A673 (cell line): ENCODE results near the gene PLA2G6. TPM values are rescaled to one million over a fixed set of nuclear protein-coding genes. Genes with fewer than 3 reads are reported as not detected.

Experiments
- BruUV-seq: library from RNA; stranded (reverse); fragments of 400-500 nt; replicated peaks from 2 replicates; lab custom pipeline; 2021; lab: Mats Ljungman, UMichigan
- CTCF ChIA-PET: fragments of 300-600 bp; sonication (Branson Sonifier 250); formaldehyde crosslinking; loops from one replicate; lab custom pipeline; 2022; ENCODE audit warnings: antibody characterized with exemption; lab: Charles Lee
- POLR2A ChIA-PET: fragments of 300-600 bp; sonication (Branson Sonifier 250); formaldehyde crosslinking; loops from one replicate; lab custom pipeline; 2022; ENCODE audit warnings: antibody characterized with exemption; ENCODE audit not compliant: low non-redundant PET; lab: Charles Lee
- DNase-seq: peaks from one replicate; pipeline ENCODE4 v3.0.0-alpha.2; 2015; ENCODE audit warnings: low spot score
- H3K27ac ChIP-seq: fragments of 200-600 bp; sonication (generic); 2 replicates; pipeline ENCODE4 v1.5.1; 2016; ENCODE audit warnings: mixed run types, low read depth, mild to moderate bottlenecking, mixed read lengths, antibody characterized with exemption, low read length; ENCODE audit not compliant: poor library complexity, severe bottlenecking
- H3K27me3 ChIP-seq: fragments of 200-600 bp; sonication (generic); replicated peaks from 2 replicates; pipeline ENCODE4 v1.6.1; 2017; ENCODE audit warnings: mixed run types, low read depth, mild to moderate bottlenecking, mixed read lengths, antibody characterized with exemption, low read length; ENCODE audit not compliant: insufficient read depth, poor library complexity
- H3K36me3 ChIP-seq: fragments of 200-600 bp; sonication (generic); 2 replicates; pipeline ENCODE4 v1.6.1; 2016; ENCODE audit warnings: mixed run types, mild to moderate bottlenecking, mixed read lengths, antibody characterized with exemption, low read length; ENCODE audit not compliant: insufficient read depth, poor library complexity, severe bottlenecking
- H3K4me1 ChIP-seq: fragments of 200-600 bp; sonication (generic); 2 replicates; pipeline ENCODE4 v1.6.1; 2017; ENCODE audit warnings: mixed run types, mild to moderate bottlenecking, mixed read lengths, antibody characterized with exemption, low read length; ENCODE audit not compliant: insufficient read depth, poor library complexity, severe bottlenecking
- H3K4me3 ChIP-seq: fragments of 200-600 bp; sonication (generic); 2 replicates; pipeline ENCODE4 v1.5.1; 2016; ENCODE audit warnings: low read depth, mixed run types, mild to moderate bottlenecking, mixed read lengths, low read length; ENCODE audit not compliant: poor library complexity, severe bottlenecking
- H3K9me3 ChIP-seq: fragments of 200-600 bp; sonication (generic); 2 replicates; pipeline ENCODE4 v1.6.1; 2016; ENCODE audit warnings: mixed run types, low read depth, mild to moderate bottlenecking, mixed read lengths, antibody characterized with exemption, low read length; ENCODE audit not compliant: poor library complexity, severe bottlenecking
- CTCF ChIP-seq: fragments of 300-800, 200-600 bp; sonication (generic); conservative IDR thresholded peaks from 2 replicates; pipeline ENCODE4 v1.5.1; 2017; ENCODE audit warnings: low read depth, mild to moderate bottlenecking, antibody characterized with exemption, low read length, moderate library complexity, mixed read lengths
- EZH2 ChIP-seq: fragments of 200-600 bp; sonication (generic); IDR thresholded peaks from 2 replicates; pipeline ENCODE4 v1.6.1; 2017; ENCODE audit warnings: borderline replicate concordance, low read depth, mild to moderate bottlenecking, mixed read lengths, antibody characterized with exemption, low read length; ENCODE audit not compliant: poor library complexity, severe bottlenecking
- intact Hi-C: fragments of 100-400 bp; cut with micrococcal nuclease; formaldehyde crosslinking; loops from one replicate; pipeline ENCODE4 v1.10.0; 2022; ENCODE audit not compliant: unreplicated experiment
- total RNA-seq: library from RNA; stranded (reverse); gene quantifications from 2 replicates; pipeline ENCODE4 v1.2.3, GENCODE V29; 2021

The PLA2G6 gene
- total RNA-seq, 1 experiment from 2014 or later: 31.8 TPM

- POLR2A ChIA-PET: no interaction called here
- H3K4me1 ChIP-seq: no peaks in the 10 kb centered on the region
These were observed 7.5 kb upstream of the PLA2G6 start for GRCh38 chr22:38189104-38189503.

GRCh38 chr22:38187413-38188212 is 6.0 kb upstream of the PLA2G6 start:
- no peaks in the 10 kb centered on the region for H3K9me3 ChIP-seq
- H3K27me3 ChIP-seq: no peaks in the 10 kb centered on the region
- H3K4me1 ChIP-seq: no peaks in the 10 kb centered on the region
- H3K36me3 ChIP-seq: no peaks in the 10 kb centered on the region
- DNase-seq: no peak
- BruUV-seq: no TSS peak
- ChIA-PET CTCF (no interaction called here), POLR2A (no interaction called here)
- no peak for TF ChIP-seq CTCF
- TF ChIP-seq EZH2: no peak
- no peak overlapping the region for H3K4me3 ChIP-seq
- intact Hi-C loops: no loop called here
- H3K27ac ChIP-seq: no peak overlapping the region

More at GRCh38 chr22:38189104-38189503, 7.5 kb upstream of the PLA2G6 start:
- H3K27me3 ChIP-seq: no peaks in the 10 kb centered on the region
- no peak for DNase-seq
- no peaks in the 10 kb centered on the region for H3K36me3 ChIP-seq
- CTCF ChIA-PET: no interaction called here
- no peak overlapping the region for H3K27ac ChIP-seq
- H3K9me3 ChIP-seq: no peaks in the 10 kb centered on the region
- intact Hi-C loops: no loop called here
- H3K4me3 ChIP-seq: no peak overlapping the region
- no TSS peak for BruUV-seq
- TF ChIP-seq CTCF (no peak), EZH2 (no peak)

GRCh38 chr22:38186429-38186828 is 4.8 kb upstream of the PLA2G6 start:
- Histone ChIP-seq H3K27me3 (no peaks in the 10 kb centered on the region), H3K4me1 (peaks cover under 1% of the 10 kb centered on the region), H3K4me3 (no peak overlapping the region), H3K9me3 (no peaks in the 10 kb centered on the region), H3K36me3 (no peaks in the 10 kb centered on the region), H3K27ac (no peak overlapping the region)
- POLR2A ChIA-PET: no interaction called here
- no peak for TF ChIP-seq CTCF
- TF ChIP-seq EZH2: no peak
- CTCF ChIA-PET: no interaction called here
- DNase-seq: no peak
- intact Hi-C loops: no loop called here
- no TSS peak for BruUV-seq
